NCI-H2196 (cell line): ENCODE measurements around the gene ZNF20.
"Not testable (repeated sequence)": the region's sequence is repeated elsewhere in the genome, so short reads cannot be mapped to it uniquely, and the experiment has no call there.

Experiments
- DNase-seq: peaks from one replicate; lab custom pipeline; 2025; ENCODE audit not compliant: unreplicated experiment; lab: John Stamatoyannopoulos, UW

Gene ZNF20

DNA sequence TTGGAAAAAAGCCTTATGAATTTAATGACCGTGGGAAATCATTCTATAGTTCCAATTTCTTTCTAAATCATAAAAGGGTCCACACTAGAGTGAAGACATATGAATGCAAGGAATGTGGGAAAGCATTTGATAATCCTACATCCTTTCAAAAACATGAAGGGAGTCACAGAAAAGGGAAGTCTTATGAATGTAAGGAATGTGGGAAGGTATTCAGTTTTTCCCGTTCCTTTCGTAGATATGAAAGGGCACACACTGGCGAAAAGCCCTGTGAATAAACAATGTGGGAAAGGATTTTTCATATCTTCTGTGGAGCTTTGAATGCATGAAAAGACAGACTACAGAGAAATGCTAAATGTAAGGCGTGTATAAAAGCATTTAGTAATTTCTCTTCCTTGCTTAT lies 27.0 kb downstream of the ZNF20 start:
- no peak for DNase-seq

DNA sequence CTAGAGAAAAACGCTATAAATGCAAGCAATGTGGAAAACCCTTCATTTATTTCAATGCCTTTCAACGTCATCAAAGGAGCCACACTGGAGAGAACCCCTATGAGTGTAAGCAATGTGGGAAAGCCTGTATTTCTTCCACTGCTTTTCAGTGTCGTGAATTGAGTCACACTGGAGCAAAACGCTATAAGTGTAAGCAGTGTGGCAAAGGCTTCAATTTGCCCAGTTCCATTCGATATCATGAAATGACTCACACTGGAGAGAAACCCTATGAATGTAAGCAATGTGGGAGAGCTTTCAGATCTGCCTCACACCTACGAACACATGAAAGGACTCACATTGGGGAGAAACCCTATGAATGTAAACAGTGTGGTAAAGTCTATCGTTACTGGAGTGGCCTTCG lies 27.4 kb downstream of the ZNF20 start:
- no peak for DNase-seq

DNA sequence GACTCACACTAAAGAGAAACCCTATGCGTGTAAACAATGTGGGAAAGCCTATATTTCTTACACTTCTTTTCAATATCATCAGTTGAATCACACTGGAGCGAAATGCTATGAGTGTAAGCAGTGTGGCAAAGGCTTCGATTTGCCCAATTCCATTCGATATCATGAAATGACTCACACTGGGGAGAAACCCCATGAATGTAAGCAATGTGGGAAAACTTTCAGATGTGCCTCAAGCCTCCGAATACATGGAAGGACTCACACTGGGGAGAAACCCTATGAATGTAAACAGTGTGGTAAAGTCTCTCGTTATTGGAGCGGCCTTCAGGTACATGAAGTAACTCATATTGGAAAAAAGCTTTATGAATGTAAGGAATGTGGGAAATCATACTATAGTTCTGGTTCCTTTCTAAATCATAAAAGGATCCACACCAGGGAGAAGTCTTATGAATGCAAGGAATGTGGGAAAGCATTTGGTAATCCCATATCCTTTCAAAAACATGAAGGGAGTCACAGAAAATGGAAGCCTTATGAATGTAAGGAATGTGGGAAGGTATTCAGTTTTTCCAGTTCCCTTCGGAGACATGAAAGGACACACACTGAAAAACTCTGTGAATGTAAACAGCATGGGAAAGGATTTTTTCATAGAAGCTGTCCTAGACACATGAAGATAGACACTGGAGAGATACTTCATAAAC lies 28.1 kb downstream of the ZNF20 start:
- no peak for DNase-seq

DNA sequence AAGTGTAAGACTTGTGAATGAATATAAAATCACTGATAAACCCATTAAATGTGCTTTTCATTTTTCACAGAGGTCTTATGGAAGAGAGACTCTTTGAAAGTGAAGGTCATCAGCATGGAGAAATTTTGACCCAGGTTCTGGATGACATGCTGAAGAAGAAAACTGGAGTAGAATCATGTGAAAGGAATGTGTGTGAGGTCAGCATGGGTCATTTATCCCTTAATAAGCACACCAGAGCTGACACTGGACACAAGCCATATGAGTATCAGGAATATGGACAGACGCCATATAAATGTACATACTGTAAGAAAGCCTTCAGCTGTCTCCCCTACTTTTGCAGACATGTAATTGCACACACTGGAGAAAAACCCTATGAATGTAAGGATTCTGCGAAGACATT lies 29.0 kb downstream of the ZNF20 start:
- DNase-seq: no peak

DNA sequence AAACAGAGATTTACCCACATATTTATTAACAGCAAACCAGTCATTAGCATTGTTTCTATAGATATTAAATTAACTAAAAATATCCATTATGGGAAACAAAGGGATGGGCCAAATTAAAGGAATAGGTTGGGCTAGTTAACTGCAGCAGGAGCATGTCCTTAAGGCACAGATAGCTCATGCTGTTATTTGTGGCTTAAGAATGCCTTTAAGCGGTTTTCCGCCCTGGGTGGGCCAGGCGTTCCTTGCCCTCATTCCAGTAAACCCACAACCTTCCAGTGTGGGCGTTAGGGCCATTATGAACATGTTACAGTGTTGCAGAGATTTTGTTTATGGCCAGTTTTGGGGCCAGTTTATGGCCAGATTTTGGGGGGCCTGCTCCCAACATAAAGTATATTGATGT lies 36.2 kb downstream of the ZNF20 start:
- not testable (repeated sequence) for DNase-seq

DNA sequence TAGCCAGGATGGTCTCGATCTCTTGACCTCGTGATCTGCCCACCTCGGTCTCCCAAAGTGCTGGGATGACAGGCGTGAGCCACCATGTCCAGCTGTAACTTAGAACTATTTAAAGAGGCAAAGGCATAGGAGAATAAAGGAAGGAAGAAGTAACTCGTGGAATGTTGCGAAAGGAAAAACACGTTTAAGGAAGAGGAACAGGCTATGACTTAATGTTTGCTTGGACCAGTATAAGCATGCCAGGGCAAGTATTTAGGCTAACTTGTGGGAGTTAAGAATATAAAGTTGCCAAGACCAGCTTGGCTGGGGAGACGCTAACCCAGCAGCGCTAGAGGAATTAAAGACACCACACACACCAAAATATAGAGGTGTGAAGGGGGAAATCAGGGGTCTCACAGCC lies 42.1 kb downstream of the ZNF20 start:
- no peak for DNase-seq

DNA sequence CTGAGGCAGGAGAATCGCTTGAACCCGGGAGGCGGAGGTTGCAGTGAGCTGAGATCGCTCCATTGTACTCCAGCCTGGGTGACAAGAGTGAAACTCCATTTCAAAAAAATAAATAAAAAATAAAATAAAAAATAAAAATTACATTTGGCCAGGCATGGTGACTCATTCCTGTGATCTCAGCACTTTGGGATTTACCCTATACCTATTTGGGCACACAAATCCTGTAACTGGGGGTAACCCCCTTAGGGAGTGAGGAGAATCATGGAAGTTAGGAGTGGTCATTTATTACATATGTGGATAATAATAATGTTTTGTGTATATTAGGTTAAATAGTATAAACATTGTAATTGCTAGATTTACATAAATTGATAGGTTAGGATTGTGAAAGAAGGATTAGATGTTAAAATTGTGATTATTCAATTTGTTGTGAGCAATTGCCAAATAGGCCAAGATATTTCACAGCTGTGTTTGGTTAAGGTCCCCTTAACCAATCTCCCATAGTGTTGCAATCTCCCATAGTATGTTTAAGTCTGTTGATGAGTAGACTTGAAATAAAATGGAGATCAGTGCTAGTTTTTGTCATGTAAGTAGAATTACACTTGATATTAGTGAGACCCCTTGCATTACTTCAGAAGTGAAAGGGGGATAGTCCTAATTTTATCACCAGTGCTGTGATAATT lies 44.9 kb downstream of the ZNF20 start:
- DNase-seq: no peak

DNA sequence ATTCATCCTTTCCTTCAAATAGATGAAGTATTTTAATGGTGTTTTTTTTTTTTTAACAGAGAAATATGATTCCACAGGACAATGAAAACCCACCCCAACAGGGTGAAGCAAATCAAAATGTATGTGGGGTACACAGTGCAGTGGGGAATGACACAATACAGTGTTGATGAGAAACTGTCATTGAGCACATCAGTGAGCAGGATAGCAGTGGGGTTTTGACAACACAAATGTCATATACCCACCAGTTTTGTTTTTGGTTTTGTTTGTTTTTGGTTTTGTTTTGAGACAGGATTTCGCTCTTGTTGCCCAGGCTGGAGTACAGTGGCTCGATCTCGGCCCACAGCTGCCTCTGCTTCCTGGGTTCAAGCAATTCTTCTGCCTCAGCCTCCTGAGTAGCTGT lies 46.4 kb downstream of the ZNF20 start:
- no peak for DNase-seq

DNA sequence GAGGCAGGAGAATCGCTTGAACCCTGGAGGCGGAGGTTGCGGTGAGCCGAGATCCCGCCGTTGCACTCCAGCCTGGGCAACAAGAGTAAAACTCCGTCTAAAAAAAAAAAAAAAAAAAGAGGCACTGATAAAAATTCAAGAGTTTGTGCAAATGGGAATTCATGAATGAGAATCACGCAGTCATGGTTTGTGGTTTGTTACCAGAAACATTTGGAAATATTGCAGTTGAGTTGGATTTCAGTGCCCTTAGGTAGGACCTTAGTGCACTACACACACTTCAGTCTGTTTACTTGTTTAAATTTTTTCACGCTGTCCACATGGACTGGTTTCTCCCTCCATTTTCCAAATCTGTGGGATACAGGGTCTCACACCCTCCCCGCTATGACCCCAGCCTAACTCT lies 47.2 kb downstream of the ZNF20 start:
- DNase-seq: no peak

DNA sequence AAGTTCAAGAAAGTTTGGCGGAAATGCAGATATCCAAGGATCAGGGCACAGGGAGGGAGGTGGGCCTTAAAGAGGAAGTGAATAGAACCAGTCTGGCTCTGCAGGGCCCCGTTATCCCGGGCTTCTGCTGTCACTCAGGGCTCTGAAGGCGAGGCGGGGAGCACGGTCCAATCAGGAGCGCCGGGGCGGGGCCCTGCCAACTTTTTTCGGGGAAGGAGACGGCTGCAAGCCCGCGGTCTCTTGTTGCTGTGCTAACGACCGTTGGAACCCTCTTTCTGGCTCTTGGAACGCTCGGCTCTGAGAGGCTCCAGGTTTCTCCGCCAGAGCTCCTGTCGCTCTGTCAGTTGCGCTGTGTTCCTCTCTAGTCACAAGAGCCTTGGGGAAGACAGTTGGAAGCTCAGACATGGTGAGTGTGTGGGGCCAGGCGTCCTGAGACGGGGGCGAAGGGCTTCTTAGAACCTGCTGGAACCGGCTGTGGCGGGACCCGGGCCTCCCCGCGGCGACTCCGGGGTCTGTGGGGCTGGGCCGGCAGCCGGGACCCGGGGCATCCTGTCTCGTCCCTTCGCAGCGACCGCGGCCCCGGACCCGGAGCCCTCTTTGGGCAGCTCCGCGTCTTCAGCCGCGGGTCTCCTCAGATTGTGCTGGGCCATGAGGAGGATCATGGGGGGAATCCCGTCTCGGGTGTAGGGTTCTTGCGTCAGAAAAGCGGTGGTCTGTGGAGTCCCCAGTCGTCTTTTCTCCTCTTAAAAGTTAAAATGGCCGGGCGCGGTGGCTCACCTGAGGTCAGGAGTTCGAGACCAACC lies 47.9 kb downstream of the ZNF20 start:
- no peak for DNase-seq

DNA sequence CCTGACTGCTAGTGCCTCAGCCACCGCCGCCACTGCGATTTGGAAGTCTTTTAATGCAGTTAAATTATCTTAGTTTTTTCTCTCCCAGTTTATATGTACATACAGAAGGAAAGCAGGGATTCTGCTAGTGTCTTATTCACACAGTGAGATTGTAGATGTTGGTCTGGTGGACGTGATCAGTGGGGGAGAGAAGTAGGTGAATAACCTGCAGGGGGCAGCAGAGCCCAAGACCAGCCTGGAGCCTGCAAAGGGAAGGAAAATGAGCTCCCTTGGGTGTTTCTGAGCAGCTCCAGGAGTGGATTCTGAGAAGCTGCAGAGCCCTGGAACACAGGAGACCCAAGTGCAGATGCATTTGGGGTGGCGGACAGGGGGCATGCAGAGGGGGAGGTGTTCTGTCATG lies 49.3 kb downstream of the ZNF20 start:
- DNase-seq: no peak

DNA sequence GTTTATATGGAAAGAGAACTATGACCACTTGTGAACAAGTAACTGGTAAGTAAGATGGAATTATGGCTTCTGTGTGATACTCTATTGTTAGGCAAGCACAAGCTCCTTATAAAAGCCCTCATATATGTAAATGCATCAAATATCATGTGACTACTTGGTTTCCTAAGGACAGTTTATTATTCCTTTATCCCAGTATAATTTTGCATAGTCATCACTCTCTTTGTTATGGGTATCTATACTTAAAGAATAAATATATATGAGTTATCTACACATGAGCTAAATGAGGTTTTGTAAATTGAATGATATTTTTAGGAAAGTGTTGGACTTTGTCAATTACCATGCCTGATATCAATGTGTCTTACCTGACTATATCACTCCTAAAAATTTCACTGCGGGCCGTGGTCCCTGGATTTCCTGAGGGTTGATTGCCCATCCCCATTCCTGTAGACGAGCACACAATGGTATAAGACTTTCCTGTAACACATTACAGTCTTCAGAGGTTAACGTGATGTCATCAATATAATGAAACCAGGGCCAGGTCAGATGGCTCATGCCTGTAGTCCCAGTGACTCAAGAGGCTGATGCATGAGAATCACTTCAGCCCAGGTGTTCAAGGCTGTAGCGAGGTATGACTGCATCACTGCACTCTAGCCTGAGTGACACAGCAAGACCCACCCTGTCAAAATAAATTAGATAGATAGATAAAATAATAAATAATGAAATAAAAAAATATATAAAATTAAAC lies 54.9 kb downstream of the ZNF20 start:
- no peak for DNase-seq

DNA sequence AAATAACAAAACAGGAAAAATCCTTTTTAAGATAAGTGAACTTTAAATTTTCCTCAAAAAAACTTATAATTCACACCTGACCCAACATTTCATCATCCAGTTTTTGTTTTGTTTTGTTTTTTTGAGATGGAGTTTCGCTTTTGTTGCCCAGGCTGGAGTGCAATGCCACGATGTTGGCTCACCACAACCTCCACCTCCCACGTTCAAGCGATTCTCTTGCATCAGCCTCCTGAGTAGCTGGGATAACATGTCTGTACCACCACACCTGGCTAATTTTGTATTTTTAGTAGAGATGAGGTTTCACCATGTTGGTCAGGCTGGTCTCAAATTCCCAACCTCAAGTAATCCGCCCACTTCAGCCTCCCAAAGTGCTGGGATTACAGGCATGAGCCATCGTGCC lies 56.8 kb downstream of the ZNF20 start:
- DNase-seq: not testable (repeated sequence)
